Measurements from ENCODE around the gene WASF2. TPM values are rescaled to one million over a fixed set of nuclear protein-coding genes. Genes with fewer than 3 reads are reported as not detected.

WASF2 gene
- total and polyA plus RNA-seq, 2 of the 8 experiments (the other 6 are each of a cell fraction or from before 2014, with no cell fraction given), result 32.1 to 86.6 TPM

DNA sequence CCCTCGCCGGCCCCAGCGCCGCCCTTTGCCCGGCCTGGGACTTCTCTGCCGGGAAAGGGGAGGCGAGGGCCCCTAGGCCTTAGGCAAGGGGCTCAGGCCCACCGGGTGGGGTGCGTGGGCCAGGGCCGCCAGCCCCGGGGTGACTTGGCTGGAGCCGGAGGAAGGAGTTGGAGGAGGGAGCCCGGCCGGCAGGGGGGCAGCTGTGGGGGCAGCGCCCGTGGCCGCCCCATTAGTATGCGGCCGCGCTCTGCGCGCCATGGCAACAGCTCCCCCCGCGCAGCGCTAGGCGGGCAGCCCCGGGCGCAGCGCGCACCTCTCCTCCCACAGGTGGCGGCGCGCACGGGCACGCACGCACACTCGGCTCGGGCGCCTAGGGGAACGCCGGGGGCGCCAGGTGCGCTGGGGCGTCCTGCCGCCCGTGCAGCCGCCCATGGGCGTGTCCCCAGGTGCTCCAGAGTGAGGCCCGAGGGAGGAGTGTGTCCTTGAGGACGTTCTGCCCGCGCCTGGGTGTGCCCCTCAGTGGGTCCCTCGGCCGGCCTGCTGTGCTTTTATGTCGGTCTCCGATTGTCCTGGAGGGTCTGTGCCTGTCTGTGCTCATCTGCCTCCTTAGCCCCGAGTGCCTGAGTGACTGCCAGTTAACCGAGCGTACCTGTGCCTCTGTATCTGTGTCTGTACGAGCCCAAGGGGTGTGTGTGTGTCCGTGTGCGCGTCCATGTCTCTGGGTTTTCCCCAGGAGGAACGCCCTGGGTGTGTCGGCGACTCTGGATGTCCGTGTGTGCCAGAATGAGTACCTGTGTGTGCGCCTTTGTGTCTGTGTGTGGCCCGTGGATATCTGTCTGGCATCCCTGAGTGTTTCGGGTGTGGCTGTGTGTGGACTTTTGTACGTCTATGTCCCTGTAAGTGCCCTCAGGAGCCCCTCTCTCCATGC, 38.2 kb upstream of the WASF2 start (continued):
- TF ChIP-seq RBBP5 (IDR thresholded peaks at IDR 0.05; ENCODE audit: borderline replicate concordance, low read depth, low read length) (peak; percentile 26; the same call in 1 of the 2 replicates), TAF7 (optimal IDR thresholded peaks at IDR 0.05; ENCODE audit: borderline replicate concordance, low read depth, low read length) (no peak), ASH2L (IDR thresholded peaks at IDR 0.05; ENCODE audit: low read length) (peak; percentile 3), KDM4A (IDR thresholded peaks at IDR 0.05; ENCODE audit: low read depth, low read length, severe bottlenecking) (peak; percentile 74)
- TF ChIP-seq, protein P1, sequence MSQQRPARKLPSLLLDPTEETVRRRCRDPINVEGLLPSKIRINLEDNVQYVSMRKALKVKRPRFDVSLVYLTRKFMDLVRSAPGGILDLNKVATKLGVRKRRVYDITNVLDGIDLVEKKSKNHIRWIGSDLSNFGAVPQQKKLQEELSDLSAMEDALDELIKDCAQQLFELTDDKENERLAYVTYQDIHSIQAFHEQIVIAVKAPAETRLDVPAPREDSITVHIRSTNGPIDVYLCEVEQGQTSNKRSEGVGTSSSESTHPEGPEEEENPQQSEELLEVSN (IDR thresholded peaks at IDR 0.05), result peak; percentile 23; the same call in 1 of the 2 replicates

Measured in H1 (cell line).